Activated naive CD8-positive, alpha-beta T cell treated with anti-CD3 and anti-CD28 coated beads, Interleukin-2, amount 10 ng/mL, durations not matched to agents 7 days and 5 days (primary cell): ENCODE data around the gene ADPRS. TPM values are rescaled to one million over a fixed set of nuclear protein-coding genes. Genes with fewer than 3 reads are reported as not detected.

Source experiments
- ATAC-seq: fragments of 150-1000 bp; cut with Tn5 transposase; one replicate; pipeline ENCODE4 v1.10.0; 2021; ENCODE audit warnings: low read depth, moderate library complexity
- POLR2A ChIA-PET: fragments of 350-600 bp; sonication (Branson Sonifier 250); formaldehyde crosslinking; loops from one replicate; lab custom pipeline; 2021; ENCODE audit warnings: antibody characterized with exemption; lab: Charles Lee
- DNase-seq: peaks from one replicate; pipeline ENCODE4 v3.0.0; 2021
- H3K27ac Mint-ChIP-seq: one replicate; pipeline ENCODE4 v1.8.0; 2022; ENCODE audit warnings: mild to moderate bottlenecking, mixed read lengths
- H3K27me3 Mint-ChIP-seq: one replicate; pipeline ENCODE4 v1.8.0; 2022; ENCODE audit warnings: mild to moderate bottlenecking, moderate library complexity, mixed read lengths
- H3K36me3 Mint-ChIP-seq: one replicate; pipeline ENCODE4 v1.8.0; 2021; ENCODE audit warnings: mild to moderate bottlenecking, mixed read lengths
- H3K4me1 Mint-ChIP-seq: one replicate; pipeline ENCODE4 v1.8.0; 2021; ENCODE audit warnings: mixed read lengths
- H3K4me3 Mint-ChIP-seq: one replicate; pipeline ENCODE4 v1.8.0; 2022; ENCODE audit warnings: mild to moderate bottlenecking, moderate library complexity, mixed read lengths
- H3K9me3 Mint-ChIP-seq: one replicate; pipeline ENCODE4 v1.8.0; 2021; ENCODE audit warnings: mixed read lengths
- total RNA-seq, 2 experiments: library from RNA; stranded (reverse); gene quantifications; one replicate each; pipeline ENCODE4 v1.2.3, GENCODE V29; 2021

The ADPRS gene
- total RNA-seq, 2 experiments from 2014 or later = 30.7 to 32.7 TPM

DNA sequence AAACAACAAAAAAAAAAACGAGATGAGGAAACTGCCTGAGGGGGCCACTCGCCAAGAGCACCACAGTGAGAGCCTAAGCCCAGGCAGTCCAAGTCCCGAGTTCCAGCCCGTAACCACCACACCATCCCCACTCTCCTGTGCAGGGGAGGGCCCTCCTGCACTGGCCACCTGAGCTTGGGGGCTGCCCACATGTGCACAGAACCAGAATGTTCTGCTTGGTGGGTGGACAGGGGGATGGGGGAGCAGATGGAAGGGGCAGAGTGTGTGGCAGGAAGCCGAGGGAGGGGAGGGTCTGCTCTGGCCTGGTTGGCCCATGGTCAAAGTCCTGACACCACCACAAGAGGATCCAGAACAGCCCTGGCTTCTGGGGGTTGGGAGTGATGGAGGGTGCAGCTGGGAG lies 17.6 kb downstream of the ADPRS start:
- Mint-ChIP-seq H3K27ac (peak overlapping the region; percentile 42), H3K4me3 (no peak overlapping the region), H3K9me3 (no peaks in the 10 kb centered on the region), H3K36me3 (no peaks in the 10 kb centered on the region), H3K4me1 (peaks cover 22% of the 10 kb centered on the region), H3K27me3 (no peaks in the 10 kb centered on the region)
- ATAC-seq (no peak), DNase-seq (no peak)
- POLR2A ChIA-PET = interaction anchor here (1.1 kb wide), 1 partner anchor 175 kb away, joined by 3 read pairs; the partner anchor contains the start of gene AGO3

DNA sequence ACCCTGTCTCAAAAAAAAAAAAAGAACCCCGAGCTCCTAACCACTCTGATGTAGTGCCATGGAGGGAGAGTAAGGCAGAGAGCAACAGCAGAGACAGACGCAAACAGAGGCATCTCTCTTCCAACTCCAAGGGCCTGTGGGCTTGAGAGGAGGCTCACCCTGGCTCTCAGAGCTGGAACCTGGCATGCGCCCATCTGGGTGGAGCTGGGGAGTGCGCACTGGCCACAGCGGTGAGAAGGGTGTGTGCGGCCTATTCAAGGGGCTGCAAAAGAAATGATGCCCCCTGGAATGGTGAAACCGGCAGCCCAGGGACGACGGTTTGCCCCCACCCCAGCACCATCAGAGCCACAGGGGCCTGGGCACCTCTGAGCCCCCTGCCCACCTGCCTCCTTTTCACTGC lies 18.7 kb downstream of the ADPRS start:
- H3K36me3 Mint-ChIP-seq = no peaks in the 10 kb centered on the region
- no peaks in the 10 kb centered on the region for H3K9me3 Mint-ChIP-seq
- peaks cover 26% of the 10 kb centered on the region for H3K4me1 Mint-ChIP-seq
- H3K27me3 Mint-ChIP-seq = no peaks in the 10 kb centered on the region
- POLR2A ChIA-PET = interaction anchor here (1.1 to 1.2 kb wide), 2 partner anchors 26 to 176 kb away, joined by 3 read pairs; partner anchors contain the start of gene AGO3
- DNase-seq = no peak
- H3K4me3 Mint-ChIP-seq = no peak overlapping the region
- no peak overlapping the region for H3K27ac Mint-ChIP-seq
- ATAC-seq = no peak

DNA sequence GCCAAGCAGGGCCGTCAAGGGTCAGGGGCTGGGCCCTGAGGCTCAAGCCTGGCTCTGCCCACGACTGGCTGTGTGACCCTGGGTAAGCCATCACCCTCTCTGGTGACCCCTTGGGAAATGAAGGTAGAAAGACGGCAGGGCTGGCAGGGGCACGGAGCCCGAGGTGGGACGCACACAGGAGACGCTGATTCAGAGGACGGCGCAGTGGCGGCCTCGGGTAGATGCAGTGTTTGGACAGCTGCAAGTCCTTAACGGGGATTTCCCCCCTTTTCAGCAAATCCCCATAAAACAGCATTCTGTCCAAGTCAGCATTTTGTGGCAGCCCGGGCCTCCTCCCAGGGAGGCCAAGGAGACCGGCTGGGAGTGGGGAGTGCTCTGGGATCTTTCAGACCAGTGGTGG lies 19.6 kb downstream of the ADPRS start:
- no peak for DNase-seq
- peak overlapping the region; percentile 96 for H3K27ac Mint-ChIP-seq
- POLR2A ChIA-PET = interaction anchor here (0.6 to 1.2 kb wide), 5 partner anchors 27 to 1792 kb away, joined by 3 to 5 read pairs (median 3); partner anchors contain the start of gene CLSPN
- no peak for ATAC-seq
- no peaks in the 10 kb centered on the region for H3K9me3 Mint-ChIP-seq
- H3K4me1 Mint-ChIP-seq = peaks cover 26% of the 10 kb centered on the region
- no peaks in the 10 kb centered on the region for H3K36me3 Mint-ChIP-seq
- peak overlapping the region; percentile 77 for H3K4me3 Mint-ChIP-seq
- H3K27me3 Mint-ChIP-seq = no peaks in the 10 kb centered on the region

GRCh38 chr1:36109041-36109679 lies 20.5 kb downstream of the ADPRS start:
- DNase-seq = peak; percentile 72
- no peaks in the 10 kb centered on the region for H3K36me3 Mint-ChIP-seq
- H3K27me3 Mint-ChIP-seq = no peaks in the 10 kb centered on the region
- peak overlapping the region; percentile 96 for H3K27ac Mint-ChIP-seq
- peaks cover 26% of the 10 kb centered on the region for H3K4me1 Mint-ChIP-seq
- ATAC-seq = peak; percentile 98
- POLR2A ChIA-PET = interaction anchor here (0.6 to 1.2 kb wide), 8 partner anchors 10 to 1791 kb away, joined by 3 to 5 read pairs (median 3); partner anchors contain the start of gene CLSPN
- no peaks in the 10 kb centered on the region for H3K9me3 Mint-ChIP-seq
- H3K4me3 Mint-ChIP-seq = peak overlapping the region; percentile 77

GRCh38 chr1:36111151-36111550 lies 22.5 kb downstream of the ADPRS start:
- H3K4me1 Mint-ChIP-seq = peaks cover 23% of the 10 kb centered on the region
- H3K4me3 Mint-ChIP-seq = peak overlapping the region; percentile 2
- no peaks in the 10 kb centered on the region for H3K9me3 Mint-ChIP-seq
- H3K27me3 Mint-ChIP-seq = no peaks in the 10 kb centered on the region
- POLR2A ChIA-PET = interaction anchor here (1.3 kb wide), 2 partner anchors 31 to 180 kb away, joined by 3 to 4 read pairs; partner anchors contain the start of gene AGO3
- DNase-seq (no peak), ATAC-seq (no peak)
- H3K36me3 Mint-ChIP-seq = no peaks in the 10 kb centered on the region
- peak overlapping the region; percentile 60 for H3K27ac Mint-ChIP-seq

DNA sequence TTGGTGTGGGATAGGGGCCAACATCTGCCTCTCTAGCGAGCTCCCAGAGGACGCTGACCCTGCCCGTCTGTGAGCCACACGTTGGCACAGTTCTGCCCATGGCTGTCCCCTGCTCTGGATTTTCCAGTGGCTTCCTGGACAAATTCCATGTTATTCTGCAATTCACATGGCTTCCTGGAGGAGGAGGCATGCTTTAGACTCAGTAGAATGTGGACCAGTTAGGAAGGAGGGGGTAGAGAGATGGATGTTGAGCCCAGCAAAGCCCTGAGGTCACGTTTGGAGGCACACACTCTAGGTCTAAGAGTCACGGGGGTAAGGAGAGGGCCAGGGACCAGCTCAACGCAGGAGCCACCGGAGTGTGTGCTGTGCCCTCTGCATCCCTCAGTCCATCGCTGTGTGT lies 24.1 kb downstream of the ADPRS start:
- H3K4me3 Mint-ChIP-seq = no peak overlapping the region
- no peak for ATAC-seq
- POLR2A ChIA-PET = interaction anchor here (0.6 to 1.2 kb wide), 2 partner anchors 10 to 40 kb away, joined by 3 to 4 read pairs; no protein-coding TSS in a partner anchor
- DNase-seq = no peak
- H3K9me3 Mint-ChIP-seq = no peaks in the 10 kb centered on the region
- no peak overlapping the region for H3K27ac Mint-ChIP-seq
- no peaks in the 10 kb centered on the region for H3K36me3 Mint-ChIP-seq
- no peaks in the 10 kb centered on the region for H3K27me3 Mint-ChIP-seq
- peaks cover 23% of the 10 kb centered on the region for H3K4me1 Mint-ChIP-seq

DNA sequence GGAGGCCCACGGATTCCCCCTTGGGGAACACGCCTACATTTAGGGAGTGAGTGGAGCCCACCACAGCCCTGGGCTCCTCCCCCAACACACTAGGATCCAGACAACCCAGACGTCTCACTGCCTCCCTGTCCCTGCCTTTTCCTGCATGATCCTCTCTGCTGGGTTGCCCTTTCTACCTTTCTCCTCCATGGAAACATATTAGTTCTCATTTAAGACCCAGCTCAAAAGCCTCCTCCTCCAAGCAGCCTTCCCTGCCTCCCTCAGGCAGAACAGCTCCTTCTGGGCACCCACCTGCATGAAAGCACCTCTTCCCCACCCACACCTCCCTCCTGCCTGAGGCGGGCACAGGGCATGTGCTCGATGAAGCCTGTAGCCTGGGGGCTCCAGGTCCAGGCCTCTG lies 25.7 kb downstream of the ADPRS start:
- Mint-ChIP-seq H3K9me3 (no peaks in the 10 kb centered on the region), H3K27me3 (no peaks in the 10 kb centered on the region), H3K4me1 (peaks cover 13% of the 10 kb centered on the region), H3K36me3 (no peaks in the 10 kb centered on the region), H3K4me3 (no peak overlapping the region), H3K27ac (no peak overlapping the region)
- no peak for ATAC-seq
- no peak for DNase-seq
- POLR2A ChIA-PET = no interaction called here

DNA sequence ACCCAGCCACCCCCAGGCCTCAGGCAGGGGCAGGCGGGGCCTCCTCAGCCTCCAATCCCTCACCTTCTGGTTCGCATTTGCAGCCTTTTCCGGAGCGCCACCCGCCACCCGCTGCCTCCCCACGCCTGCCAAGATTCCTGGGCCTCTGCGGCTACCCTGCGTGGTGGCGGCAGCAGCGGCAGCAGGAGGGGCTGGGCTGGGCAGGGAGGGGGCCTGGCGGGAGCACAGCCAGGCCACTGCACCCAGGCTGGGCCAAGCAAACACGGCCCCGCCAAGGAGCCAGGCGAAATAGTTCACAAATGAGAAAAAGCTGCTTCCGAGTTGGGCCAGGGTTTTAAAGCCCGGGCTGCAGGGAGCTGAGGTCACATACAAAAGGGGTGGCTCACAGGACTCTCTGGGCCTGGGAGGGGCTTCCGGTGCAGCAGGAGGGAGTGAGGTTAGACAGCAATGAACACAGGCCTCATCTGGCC lies 26.5 kb downstream of the ADPRS start:
- ATAC-seq (no peak), DNase-seq (no peak)
- Mint-ChIP-seq H3K36me3 (no peaks in the 10 kb centered on the region), H3K9me3 (no peaks in the 10 kb centered on the region), H3K4me3 (no peak overlapping the region), H3K27me3 (no peaks in the 10 kb centered on the region), H3K27ac (no peak overlapping the region), H3K4me1 (peaks cover 10% of the 10 kb centered on the region)
- POLR2A ChIA-PET = no interaction called here

- Mint-ChIP-seq H3K27me3 (no peaks in the 10 kb centered on the region), H3K27ac (peak overlapping the region; percentile 3), H3K4me1 (peaks cover 7% of the 10 kb centered on the region), H3K4me3 (no peak overlapping the region), H3K36me3 (no peaks in the 10 kb centered on the region), H3K9me3 (no peaks in the 10 kb centered on the region)
- DNase-seq (no peak), ATAC-seq (no peak)
- POLR2A ChIA-PET = no interaction called here
Observed at GRCh38 chr1:36115931-36116330, 27.2 kb downstream of the ADPRS start.

DNA sequence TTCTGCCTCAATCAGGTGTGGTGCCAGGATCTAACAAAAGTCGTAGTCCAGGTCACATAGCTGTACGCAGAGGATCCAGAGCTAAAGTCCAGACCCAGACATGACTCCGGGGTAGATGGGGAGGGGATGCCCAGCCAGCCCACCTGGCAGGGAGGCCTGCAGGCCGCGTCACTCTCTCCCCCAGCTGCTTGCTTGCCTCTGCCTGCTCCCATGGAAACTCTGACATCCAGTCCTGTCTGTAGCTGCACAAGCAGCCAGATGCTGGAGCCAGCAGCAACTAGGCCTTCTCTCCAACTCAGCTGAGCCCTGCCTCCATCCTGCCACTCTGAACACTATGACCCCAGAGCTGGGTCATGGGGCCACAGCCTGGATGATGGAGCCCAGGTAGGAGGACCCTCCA lies 28.2 kb downstream of the ADPRS start:
- no peaks in the 10 kb centered on the region for H3K4me1 Mint-ChIP-seq
- no peak overlapping the region for H3K4me3 Mint-ChIP-seq
- POLR2A ChIA-PET = interaction anchor here (0.5 to 0.9 kb wide), 3 partner anchors 18 to 282 kb away, joined by 3 to 5 read pairs (median 4); no protein-coding TSS in a partner anchor
- H3K27ac Mint-ChIP-seq = no peak overlapping the region
- DNase-seq (no peak), ATAC-seq (no peak)
- no peaks in the 10 kb centered on the region for H3K36me3 Mint-ChIP-seq
- no peaks in the 10 kb centered on the region for H3K9me3 Mint-ChIP-seq
- H3K27me3 Mint-ChIP-seq = no peaks in the 10 kb centered on the region

DNA sequence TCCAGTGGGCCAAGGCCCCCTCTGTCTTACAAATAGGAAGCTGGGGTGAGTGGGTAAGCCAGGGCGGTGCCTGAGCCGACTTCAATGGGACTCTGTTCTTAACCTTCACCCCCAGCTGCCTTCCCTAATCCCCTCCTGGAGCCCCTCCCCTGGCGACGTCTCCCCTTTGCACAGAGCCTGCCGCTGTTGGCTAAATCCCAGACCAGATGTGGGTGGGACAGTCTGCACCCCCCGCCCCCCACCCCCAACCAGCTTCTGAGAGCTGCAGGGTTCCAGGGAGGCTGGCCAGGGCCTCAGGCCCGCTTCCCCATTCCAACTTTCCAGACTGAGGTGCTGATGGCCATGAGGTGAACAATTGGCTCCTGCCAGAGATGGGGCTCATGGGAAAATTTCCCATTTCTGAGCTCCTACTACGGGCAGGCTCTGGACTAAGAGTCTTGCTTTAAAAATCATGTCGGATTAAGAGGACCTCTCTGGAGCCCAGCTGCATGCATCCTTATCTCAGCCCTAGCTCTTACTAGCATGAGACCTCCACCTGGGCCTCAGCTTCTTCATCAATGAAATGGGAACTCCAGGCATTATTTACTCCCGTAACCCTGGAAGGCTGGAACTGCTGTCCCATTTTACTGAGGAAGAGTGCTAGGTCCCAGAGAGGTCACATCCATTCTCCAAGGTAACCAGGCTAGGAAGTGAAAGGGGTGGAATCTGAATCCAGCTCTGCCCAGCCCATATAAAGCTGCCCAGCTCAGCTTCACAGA lies 29.9 kb downstream of the ADPRS start:
- DNase-seq (no peak), ATAC-seq (no peak)
- Mint-ChIP-seq H3K36me3 (no peaks in the 10 kb centered on the region), H3K27ac (no peak overlapping the region), H3K4me1 (peaks cover 4% of the 10 kb centered on the region), H3K4me3 (no peak overlapping the region), H3K27me3 (peaks cover 13% of the 10 kb centered on the region), H3K9me3 (no peaks in the 10 kb centered on the region)
- POLR2A ChIA-PET = interaction anchor here (0.7 to 0.8 kb wide), 3 partner anchors 9 to 187 kb away, joined by 3 to 5 read pairs (median 4); partner anchors contain the start of gene AGO3

- POLR2A ChIA-PET = interaction anchor here (0.6 kb wide), 1 partner anchor 15 kb away, joined by 3 read pairs; no protein-coding TSS in a partner anchor
Observed at GRCh38 chr1:36119456-36119855, 30.8 kb downstream of the ADPRS start.

More at GRCh38 chr1:36119456-36119855, 30.8 kb downstream of the ADPRS start:
- H3K9me3 Mint-ChIP-seq = no peaks in the 10 kb centered on the region
- DNase-seq (no peak), ATAC-seq (no peak)
- H3K27me3 Mint-ChIP-seq = peaks cover 21% of the 10 kb centered on the region
- H3K4me1 Mint-ChIP-seq = peaks cover 5% of the 10 kb centered on the region
- no peak overlapping the region for H3K27ac Mint-ChIP-seq
- H3K36me3 Mint-ChIP-seq = no peaks in the 10 kb centered on the region
- H3K4me3 Mint-ChIP-seq = no peak overlapping the region
